Hepatic stellate cell (primary cell): ENCODE data around the gene ZNF597.
"Not testable (repeated sequence)": the region's sequence is repeated elsewhere in the genome, so short reads cannot be mapped to it uniquely, and the experiment has no call there.

Experiments used
- DNase-seq: peaks from one replicate; pipeline ENCODE4 v3.0.0; 2011; ENCODE audit warnings: low spot score

ZNF597 gene

DNA sequence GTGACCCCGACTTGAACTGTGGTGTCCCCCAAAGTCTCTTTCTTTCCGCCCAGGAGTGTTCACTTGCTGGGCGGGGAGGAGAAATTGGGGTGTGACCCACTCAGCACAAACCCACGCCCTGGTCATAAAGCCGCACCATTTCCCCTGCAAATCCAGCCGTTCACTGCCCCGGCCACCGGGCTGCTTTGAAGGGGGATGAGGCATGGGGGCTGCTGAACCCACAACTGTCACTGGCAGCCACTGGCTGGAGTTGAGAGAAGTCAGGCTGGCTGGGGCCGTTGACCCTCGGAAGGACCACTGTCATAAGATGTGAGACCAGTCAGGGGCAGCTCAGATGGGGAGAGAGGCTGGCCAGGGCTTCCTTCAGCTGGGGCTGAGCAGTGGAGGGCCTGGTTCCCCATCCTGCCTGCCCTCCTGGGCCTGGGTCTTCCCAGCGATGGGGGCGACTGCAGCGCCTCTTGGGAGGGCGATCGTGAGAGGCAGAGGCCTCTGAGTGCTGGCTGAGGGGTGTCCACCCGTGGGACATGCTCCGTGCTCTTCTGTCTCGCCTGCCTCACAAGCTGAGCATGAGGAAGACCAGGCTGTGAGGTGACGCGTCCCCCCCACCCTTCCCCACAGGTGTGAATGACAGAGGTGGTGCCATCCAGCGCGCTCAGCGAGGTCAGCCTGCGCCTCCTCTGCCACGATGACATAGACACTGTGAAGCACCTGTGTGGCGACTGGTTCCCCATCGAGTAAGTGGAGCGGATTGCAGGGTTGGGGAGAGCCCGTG lies 32.5 kb upstream of the ZNF597 start:
- DNase-seq = no peak

DNA sequence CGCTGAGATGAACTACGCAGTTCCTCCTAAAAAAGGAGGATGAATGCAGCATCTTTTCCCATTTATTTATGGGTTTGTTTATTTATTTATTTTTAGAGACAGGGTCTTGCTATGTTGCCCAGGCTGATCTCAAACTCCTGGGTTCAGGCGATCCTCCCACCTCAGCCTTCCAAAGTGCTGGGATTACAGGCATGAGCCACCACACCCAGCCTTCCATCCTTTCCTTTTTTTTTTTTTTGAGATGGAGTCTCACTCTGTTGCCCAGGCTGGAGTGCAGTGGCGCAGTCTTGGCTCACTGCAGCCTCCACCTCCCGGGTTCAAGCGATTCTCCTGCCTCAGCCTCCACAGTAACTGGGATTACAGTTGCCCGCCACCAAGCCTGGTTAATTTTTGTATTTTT lies 31.6 kb upstream of the ZNF597 start:
- not testable (repeated sequence) for DNase-seq

DNA sequence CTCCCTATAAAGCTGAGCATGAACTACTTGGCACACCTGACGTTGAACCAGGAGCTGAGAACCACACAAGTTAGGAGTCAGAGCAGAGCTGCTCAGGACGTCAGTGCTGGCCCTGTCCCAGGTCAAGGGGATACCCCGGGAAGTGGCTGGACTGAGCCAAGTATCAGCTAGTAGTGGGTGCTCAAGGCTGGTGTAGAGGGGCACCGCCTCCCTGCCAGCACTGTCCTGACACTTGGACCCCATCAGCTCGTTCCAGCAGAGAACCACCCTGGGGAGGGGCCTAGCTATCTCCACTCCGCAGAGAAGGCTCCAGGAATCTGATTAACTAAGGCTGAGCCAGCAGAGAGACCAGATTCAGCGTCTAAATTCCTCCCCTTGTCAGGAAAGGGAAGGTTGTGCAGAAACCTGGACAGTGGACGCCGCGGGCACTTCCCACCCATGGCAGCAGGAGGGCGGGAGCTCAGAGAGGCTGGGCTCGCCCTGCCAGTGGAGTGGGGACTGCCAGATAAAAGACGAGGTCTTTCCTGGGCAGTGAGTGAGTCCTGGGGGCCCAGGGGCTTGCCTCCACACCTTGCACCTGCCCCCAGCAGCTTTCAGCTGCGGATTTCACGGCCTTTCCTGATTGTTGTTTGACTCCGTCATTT lies 31.0 kb upstream of the ZNF597 start:
- no peak for DNase-seq

DNA sequence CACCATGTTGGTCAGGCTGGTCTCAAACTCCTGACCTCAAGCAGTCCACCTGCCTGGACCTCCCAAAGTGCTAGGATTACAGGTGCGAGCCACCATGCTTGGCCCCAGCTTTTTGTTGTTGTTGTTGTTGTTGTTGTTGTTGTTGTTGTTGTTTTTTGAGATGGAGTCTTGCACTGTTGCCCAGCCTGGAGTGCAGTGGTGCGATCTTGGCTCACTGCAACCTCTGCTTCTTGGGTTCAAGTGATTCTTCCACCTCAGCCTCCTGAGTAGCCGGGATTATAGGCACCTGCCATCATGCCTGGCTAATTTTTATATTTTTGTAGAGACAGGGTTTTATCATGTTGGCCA lies 30.3 kb upstream of the ZNF597 start:
- not testable (repeated sequence) for DNase-seq

DNA sequence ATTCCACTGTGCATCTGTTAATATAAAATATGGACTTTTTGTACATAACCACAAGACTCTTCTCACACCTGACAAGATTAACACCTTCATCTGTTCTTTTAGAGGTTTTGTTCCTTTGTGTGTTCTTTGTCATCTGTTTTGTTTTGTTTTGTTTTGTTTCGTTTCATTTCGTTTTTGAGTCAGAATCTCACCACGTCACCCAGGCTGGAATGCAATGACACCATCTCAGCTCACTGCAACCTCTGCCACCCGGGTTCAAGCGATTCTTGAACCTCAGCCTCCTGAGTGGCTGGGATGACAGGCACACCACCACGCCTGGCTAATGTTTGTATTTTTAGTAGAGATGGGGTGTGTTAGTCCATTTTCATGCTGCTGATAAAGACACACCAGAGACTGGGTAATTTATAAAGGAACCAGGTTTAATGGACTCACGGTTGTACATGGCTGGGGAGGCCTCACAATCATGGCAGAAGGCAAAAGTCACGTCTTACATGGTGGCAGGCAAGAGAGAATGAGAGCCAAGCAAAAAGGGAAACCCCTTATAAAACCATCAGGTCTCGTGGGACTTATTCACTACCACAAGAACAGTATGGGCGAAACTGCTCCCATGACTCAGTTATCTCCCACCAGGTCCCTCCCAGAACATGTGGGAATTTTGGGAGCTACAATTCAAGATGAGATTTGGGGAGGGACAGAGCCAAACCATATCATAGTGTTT lies 29.7 kb upstream of the ZNF597 start:
- DNase-seq = no peak

DNA sequence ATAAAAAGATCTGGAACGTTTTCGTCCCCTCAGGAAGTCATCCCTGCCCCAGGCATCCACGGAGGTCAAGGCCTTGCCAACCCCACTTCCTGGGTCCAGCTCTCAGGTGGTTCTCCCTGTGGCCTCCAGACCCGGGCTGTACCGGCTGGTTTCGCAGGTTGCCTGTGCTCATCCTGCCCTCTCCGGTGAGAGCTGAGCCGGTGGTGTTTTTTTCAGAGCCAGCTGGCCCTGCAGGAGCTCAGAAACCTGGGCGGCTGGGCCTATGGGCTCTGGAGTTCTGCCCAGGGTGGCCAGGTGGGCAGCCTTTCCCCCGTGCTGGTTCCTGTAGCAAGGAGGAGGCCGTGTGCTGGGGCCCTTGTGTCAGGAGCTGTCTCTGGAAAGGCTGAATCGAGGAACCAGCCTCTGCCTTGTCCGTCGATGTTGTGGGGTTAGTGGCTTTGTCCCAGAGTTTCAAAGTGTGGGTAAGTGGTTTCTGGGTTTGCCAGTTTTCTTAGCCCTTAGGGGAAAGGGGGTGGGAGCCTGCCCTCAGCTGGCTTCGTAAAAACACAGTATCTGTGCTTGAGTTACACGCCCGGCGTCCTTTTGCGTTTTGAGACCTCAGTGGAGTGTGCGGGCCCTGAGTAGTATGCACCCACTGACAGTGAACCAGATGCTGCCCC lies 28.3 kb upstream of the ZNF597 start:
- no peak for DNase-seq

DNA sequence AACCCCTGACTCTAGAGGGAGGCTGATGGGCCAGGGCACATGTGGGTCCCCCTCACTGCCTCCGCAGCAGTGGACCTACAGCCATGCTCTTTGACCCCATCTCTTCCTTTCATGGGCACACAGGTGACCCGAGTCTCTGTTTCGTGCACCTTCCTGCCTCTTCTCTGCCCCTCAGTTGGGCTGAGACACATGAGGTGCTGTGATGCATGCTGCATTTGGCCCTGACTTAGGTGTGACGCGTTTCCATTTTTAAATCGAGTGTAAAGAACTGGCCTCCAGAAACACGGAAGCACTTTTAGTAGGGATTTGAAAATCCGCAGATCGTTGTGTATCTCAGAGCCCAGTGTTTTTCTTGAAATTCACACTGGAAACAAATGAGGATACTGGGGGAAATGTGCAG lies 27.4 kb upstream of the ZNF597 start:
- DNase-seq = no peak

DNA sequence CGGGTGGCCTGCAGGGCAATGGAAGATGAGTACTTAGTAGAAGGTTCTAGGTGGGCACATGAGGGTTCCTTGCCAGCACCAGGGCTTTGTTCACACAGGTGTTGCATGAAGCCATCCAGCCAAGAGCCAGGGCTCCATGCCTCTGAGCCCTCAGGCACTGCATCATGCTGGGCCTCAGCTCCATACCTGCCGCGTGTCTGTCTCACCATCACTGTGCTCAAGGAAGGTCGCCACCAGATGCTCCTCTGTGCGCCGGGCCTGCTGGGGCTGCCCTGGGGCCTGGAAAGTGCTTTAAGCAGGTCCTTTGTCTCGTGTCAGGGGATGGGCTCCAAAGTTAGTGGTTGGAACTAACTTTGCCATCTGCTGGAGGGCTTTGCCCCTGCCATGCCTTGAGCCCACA lies 26.4 kb upstream of the ZNF597 start:
- no peak for DNase-seq

DNA sequence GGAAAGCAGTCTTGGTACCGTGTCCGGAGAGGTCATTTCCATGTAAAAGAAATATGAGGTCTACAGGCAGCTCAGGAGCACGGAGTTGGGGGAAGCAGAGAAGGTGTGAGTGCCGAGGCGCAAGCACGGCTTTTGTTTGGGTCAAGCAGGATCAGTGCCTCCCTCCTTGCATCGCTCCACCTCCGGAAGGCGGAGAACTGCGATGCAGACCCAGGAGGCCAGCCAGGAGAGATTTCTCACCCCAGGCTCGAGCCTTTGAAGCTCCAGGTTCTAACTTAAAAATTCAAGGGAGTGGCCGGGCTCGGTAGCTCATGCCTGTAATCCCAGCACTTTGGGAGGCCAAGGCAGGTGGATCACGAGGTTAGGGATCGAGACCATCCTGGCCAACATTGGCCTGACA lies 25.2 kb upstream of the ZNF597 start:
- DNase-seq = no peak

DNA sequence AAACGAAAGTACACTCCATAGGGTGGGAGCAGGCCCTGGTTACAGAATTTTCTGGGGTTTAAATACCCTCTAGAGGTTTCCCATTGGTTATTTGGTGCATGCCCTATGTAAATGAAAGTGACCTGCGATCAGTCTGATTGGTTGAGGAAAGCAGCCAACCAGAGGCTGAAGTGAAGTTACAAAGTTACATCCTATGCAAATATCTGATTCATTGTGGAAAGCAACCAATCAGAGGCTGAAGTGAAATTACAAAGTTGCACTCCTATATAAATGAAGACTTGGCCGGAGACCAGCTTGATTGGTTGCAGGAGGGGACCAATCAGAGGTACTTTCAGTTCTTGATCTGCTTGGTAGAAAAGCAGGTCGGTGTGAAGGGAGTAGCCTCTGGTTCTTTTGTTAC lies 24.6 kb upstream of the ZNF597 start:
- DNase-seq = no peak

DNA sequence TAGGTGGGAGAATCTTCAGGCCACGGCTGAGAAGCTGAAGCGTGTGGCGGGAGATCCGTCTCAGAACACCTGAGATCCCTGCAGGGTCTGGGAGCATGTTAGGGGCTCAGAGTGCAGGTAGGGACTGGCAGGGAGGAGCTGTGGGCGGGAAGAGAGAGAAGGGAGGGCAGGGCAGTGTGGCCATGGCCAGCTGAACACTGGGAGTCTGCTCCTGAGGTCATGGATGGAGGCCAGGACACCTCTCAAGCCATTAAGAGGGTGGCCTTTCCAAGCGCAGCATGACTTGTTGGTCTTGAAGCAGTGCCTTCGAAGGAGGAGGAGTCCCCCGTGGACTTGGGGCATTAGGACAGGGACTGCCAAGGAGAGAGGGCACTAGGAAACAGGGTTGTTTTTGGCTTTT lies 23.9 kb upstream of the ZNF597 start:
- no peak for DNase-seq

DNA sequence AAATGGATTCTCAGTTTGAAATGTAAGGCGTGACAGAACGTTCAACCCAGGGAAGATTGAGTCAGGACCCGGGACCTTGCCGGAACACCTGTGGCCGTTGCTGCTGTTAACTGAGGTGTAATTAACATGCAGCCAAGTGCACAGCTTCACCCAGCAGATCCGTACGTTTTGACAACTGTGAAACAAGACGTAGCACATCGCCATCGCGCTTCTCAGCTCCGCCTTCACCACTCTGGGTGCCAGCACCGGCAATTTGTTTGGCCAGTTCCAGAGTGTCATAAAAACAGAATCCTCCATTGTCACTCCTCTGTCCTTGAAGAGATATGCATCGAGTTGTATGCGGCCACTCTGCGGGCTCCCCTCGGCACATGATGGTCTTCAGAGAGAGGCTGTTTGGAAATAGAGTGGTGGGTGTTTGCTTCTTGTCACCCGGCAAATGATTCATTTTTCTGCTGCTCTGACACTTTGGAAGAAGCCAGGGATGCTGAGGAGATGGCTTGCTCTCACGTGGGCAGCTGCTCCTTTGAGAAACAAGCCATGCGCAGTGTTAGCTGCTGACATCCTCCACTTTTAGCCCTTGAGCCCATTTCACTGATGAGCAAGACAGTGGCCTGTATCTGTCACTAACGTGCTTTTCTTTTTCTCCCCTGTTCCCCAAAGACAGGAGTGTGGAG lies 22.7 kb upstream of the ZNF597 start:
- no peak for DNase-seq

DNA sequence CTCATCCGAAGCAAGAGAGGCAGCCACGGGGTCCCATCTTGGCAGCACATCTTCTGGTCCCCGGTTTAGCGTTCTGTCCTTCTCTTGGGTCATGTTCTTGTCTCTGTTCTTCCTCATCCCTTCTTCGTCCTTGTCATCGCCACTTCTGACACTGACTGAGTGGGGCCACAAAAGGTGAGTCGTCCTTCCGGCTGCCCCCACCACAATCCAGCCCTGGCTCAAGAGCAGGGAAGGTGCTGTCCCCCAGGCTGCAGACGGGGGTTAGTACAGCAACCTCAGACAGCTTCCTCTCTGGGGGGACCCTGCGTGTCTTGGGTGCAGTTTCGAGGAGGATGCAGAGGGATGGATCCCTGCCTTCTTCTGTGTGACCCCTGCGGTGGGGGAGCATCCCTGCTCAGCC lies 22.0 kb upstream of the ZNF597 start:
- no peak for DNase-seq

DNA sequence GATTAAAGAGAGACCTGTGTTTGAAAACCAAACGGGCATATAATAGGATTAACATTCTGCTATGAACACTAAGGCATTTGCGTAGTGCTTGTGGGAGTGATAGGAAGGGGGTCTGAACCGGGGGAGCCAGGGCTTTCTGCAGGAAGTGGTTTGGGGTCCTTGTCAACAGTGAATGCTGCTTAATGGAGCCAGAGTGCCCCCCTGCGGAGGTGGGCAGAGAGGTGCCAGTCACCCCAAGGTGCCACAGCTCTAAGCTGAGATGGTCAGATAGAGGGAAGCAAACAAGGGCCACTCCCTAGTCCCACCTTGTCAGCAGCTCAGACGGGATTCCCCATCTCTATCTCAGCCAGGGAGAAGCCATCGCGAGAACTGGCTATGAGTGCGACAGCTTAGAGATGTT lies 17.8 kb upstream of the ZNF597 start:
- no peak for DNase-seq

DNA sequence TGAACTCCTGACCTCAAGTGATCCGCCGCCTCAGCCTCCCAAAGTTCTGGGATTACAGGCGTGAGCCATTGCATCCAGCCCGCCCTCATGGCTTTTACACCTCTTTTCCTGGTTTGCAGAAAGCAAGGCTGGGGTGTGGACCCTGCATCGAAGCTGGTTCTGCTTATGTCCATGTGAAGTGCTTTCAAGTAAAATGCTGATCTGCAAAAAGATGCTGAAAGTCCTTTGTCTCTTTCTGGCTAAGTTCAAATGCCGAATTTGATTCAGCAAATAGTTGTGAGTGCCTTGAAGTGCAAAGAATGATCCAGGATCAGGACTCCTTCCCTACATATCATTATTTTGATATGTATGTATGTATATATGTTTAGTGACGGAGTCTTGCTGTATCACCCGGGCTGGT lies 17.3 kb upstream of the ZNF597 start:
- DNase-seq = no peak

DNA sequence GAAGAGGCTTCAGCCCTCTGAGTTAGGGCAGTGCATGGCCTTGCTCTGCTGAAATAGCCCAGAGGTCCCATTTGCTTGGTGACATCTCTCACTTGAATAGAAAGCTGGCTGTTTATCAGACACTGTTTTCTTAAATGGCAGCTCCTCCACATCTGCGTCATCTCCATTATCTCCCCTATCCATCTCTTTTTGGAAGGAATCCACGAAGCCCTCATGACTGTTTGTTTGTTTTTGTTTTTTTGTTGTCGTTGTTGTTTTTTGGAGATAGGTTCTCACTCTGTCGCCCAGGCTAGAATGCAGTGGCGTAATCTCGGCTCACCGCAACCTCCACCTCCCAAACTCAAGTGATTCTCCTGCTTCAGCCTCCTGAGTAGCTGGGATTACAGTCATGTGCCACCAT lies 16.8 kb upstream of the ZNF597 start:
- no peak for DNase-seq

DNA sequence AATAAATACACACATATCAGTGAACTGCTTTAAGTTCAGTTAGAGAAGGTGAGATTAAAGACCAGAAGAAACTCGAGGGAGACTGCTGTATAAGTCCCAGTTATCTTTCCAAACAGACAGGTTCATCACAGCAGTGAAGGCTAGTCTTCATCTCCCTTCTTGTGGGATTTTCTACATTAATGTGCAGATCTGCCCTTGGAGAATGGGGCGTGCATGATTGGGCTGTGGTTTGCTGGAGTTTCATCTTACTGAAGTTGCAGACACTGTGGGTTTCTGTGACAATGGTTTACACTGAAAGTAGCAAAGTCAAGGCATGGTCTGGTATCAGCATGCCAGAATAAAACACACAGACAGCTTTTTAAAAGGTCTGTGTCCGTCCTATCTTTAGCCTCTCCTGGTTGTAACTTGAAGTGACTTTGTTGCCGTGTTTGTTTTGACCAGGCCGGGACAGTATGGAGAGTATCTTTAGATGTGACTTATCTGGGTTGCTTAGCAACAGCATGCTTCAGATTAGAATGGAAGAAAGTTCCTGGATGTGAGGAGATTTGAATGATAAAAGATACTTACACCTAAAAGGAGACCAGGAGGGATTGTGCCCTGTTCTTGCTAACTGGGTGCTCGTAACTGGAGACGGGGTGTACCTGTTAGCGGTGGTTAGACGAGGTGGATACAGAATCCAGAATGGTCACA lies 16.2 kb upstream of the ZNF597 start:
- peak; percentile 48 for DNase-seq

DNA sequence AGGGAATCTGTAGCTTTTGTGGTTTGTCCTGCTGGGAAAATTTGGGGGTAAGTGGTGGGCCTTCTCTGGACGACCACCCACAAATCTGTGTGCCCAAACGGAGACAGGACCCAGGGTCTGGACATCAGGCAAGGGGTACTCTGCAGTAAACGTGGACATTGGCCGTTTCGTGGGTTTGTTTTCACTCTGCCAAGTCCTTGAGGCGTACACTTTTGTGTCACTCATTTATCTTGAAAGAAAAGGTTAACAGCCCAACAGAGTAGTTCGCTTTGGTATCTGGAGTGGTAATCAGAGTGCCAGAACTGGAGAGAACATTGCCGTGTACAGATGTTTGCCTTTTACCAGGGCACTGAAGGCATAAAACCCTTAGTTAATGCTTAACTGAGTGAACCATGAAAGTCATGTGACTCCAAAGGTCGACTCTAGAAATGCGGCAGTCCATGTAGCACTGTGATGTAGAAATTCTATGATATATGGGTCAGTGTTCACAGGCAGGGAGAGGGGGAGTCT lies 15.6 kb upstream of the ZNF597 start:
- DNase-seq = peak; percentile 31

DNA sequence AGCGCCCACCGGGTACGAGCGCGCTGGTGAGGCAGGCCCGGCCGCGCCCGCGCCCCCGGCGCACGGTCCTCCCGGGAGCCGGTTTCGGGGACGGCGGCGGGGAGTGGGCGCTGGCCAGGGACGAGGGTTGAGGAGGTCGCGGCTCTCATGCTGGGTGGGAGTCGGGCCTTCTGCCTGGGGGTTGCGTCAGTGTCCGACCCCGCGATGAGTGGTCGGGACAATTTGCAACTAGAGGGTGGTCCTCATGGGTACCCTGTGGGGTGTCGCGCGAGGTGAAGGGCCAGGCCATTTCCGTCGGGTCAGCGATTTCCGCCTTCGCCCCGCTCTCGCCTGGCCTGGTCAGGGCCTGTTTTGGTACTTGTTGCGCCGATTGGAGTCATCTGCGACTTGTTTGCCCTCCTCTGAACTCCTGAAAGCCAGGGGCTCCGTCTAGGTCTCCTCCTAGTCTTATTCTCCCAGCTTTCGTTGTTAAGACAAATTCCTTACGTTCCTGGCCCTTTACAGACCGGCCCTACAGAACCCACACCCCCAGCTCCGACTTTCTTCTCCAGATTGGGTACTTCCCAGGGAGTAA lies 15.1 kb upstream of the ZNF597 start:
- DNase-seq = peak; percentile 72

DNA sequence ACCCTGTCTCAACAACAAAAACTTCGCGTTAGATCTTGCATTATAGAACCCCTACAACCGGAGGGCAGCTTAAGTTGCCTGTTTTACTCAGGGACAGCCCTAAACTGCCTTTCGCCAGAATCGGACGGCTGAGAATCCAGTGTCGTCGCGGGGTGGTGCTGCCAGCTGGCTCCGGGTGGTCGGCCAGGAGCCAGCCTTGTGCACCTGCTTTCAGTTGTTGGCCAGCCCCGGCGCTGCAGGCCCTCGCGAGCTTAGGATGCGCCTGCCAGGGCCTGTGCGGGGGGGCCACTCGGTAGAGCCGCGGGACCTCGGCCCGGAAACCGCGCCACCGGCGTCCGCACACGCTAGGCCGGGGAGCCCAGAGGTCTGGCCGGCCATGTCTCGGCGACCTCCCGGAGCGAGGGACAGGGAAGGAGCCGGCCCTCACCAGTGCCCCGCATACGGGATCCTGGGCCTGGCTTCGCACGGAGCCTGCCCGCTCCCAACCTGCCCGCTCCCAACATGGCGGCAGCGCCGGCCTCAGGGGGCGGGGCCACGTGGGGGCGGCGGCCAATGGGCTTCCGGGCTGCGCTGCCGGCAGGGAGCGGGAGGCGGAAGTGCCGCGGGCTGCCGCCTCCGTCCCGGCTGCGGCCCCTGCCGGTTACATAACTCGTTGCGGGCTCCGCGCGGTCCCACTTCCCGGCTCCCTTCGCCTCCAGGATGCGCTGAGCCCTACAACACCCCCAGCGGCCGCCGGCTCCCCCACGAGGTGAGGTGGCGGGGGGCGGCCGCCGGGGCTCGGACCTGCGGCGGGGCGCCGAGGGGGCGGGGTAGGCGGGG lies 14.3 kb upstream of the ZNF597 start:
- DNase-seq = peak; percentile 99
